HepG2 (cell line): ENCODE results near the gene RFX2. TPM values are rescaled to one million over a fixed set of nuclear protein-coding genes. Genes with fewer than 3 reads are reported as not detected.

Source experiments
- ATAC-seq: fragments of 200-7000 bp; cut with Tn5 transposase; 3 replicates; pipeline ENCODE4 v1.9.1; 2020; ENCODE audit warnings: mild to moderate bottlenecking, moderate library complexity
- BruUV-seq: library from RNA; stranded (reverse); fragments of 400-500 nt; replicated peaks from 2 replicates; lab custom pipeline; 2021; lab: Mats Ljungman, UMichigan
- CTCF ChIA-PET: fragments of 300-600 bp; formaldehyde crosslinking; extraction: SDS; loops from one replicate; lab custom pipeline; 2021; ENCODE audit warnings: low total read pairs, inconsistent platforms, low intra/inter-chr PET ratio; lab: Yijun Ruan, JAX
- POLR2A ChIA-PET: fragments of 350-600 bp; sonication (Branson Sonifier 250); formaldehyde crosslinking; loops from one replicate; lab custom pipeline; 2020; ENCODE audit warnings: antibody characterized with exemption, inconsistent platforms; lab: Yijun Ruan, JAX
- DNase-seq: peaks from one replicate; pipeline ENCODE4 v3.0.0-alpha.2; 2015; ENCODE audit warnings: low spot score
- FAIRE-seq: peaks from 3 replicates; lab custom pipeline; 2011; peaks lifted over from hg19 to GRCh38; lab: Jason Lieb, UNC
- H2AFZ ChIP-seq: one replicate; pipeline ENCODE4 v1.6.1; 2011; ENCODE audit warnings: low read length, inconsistent platforms
- H3K27ac ChIP-seq: fragments of 300-600 bp; 3 replicates; pipeline ENCODE4 v1.8.0; 2011; ENCODE audit warnings: mixed run types, mild to moderate bottlenecking, mixed read lengths, low read length, inconsistent platforms; ENCODE audit not compliant: insufficient read depth; ENCODE audit errors: extremely low read length
- H3K27me3 ChIP-seq, 2 experiments: fragments of 200-600 bp in 1 of 2; 2 replicates in 1 of 2; 3 replicates in 1 of 2; pipeline versions ENCODE4 v1.6.0 to v1.8.0; 2011; ENCODE audit warnings: low read length in 2 of 2, mild to moderate bottlenecking in 2 of 2, moderate library complexity in 2 of 2, inconsistent platforms in 1 of 2; ENCODE audit not compliant: insufficient read depth in 2 of 2, control insufficient read depth in 1 of 2
- H3K36me3 ChIP-seq, 2 experiments: fragments of 200-600 bp in 1 of 2; replicated peaks in 1 of 2; 2 replicates in 1 of 2; 3 replicates in 1 of 2; pipeline versions ENCODE4 v1.5.1 to v1.8.0; 2011; ENCODE audit warnings: low read length in 2 of 2, inconsistent platforms in 1 of 2; ENCODE audit not compliant: insufficient read depth in 2 of 2, control insufficient read depth in 1 of 2
- H3K4me1 ChIP-seq: 2 replicates; pipeline ENCODE4 v1.5.1; 2012; ENCODE audit warnings: low read length, inconsistent platforms; ENCODE audit not compliant: insufficient read depth
- H3K4me2 ChIP-seq: 2 replicates; pipeline ENCODE4 v1.6.0; 2011; ENCODE audit warnings: low read depth, low read length, inconsistent platforms
- H3K4me3 ChIP-seq, 3 experiments: fragments of 200-600 bp in 1 of 3; sonication (generic), shearing (Covaris generic) in 1 of 3; replicated peaks in 1 of 3; 2 replicates each; pipeline ENCODE4 v1.5.1; 2011 to 2016; ENCODE audit warnings: low read length in 3 of 3, inconsistent platforms in 2 of 3, low read depth in 2 of 3, mild to moderate bottlenecking in 2 of 3, control low read depth in 1 of 3, mixed read lengths in 1 of 3; ENCODE audit not compliant: insufficient read depth in 1 of 3
- H3K79me2 ChIP-seq: one replicate; pipeline ENCODE4 v1.6.1; 2011; ENCODE audit warnings: low read length, inconsistent platforms; ENCODE audit not compliant: insufficient read depth
- H3K9ac ChIP-seq: 2 replicates; pipeline ENCODE4 v1.6.0; 2011; ENCODE audit warnings: mild to moderate bottlenecking, low read depth, low read length, inconsistent platforms; ENCODE audit not compliant: insufficient read depth
- H3K9me3 ChIP-seq: 2 replicates; pipeline ENCODE4 v1.5.1; 2012; ENCODE audit warnings: mild to moderate bottlenecking, low read length
- H4K20me1 ChIP-seq: 2 replicates; pipeline ENCODE4 v1.6.0; 2011; ENCODE audit warnings: inconsistent platforms, mild to moderate bottlenecking, low read length, moderate library complexity; ENCODE audit not compliant: insufficient read depth
- CCAR2 ChIP-seq: fragments of 200-400 bp; formaldehyde crosslinking; optimal IDR thresholded peaks from 2 replicates; pipeline ENCODE3; 2018; ENCODE audit warnings: low read depth, mild to moderate bottlenecking, low read length, moderate library complexity
- DDIT3 ChIP-seq: sonication (generic); formaldehyde crosslinking; IDR thresholded peaks from 2 replicates; pipeline ENCODE4 v1.4.0; 2020; ENCODE audit warnings: mild to moderate bottlenecking, missing genetic modification reagents
- HOXA5 ChIP-seq: sonication (generic); formaldehyde crosslinking; IDR thresholded peaks from 2 replicates; pipeline ENCODE4 v1.4.0; 2020; ENCODE audit warnings: missing genetic modification reagents
- KLF13 ChIP-seq: sonication (generic); formaldehyde crosslinking; IDR thresholded peaks from 2 replicates; pipeline ENCODE4 v1.4.0; 2020; ENCODE audit warnings: mild to moderate bottlenecking, missing genetic modification reagents
- NFYC ChIP-seq: IDR thresholded peaks from 2 replicates; pipeline ENCODE4 v1.6.1; 2016; ENCODE audit warnings: missing genetic modification reagents, missing compliant biosample characterization
- SETDB1 ChIP-seq: sonication (generic); formaldehyde crosslinking; IDR thresholded peaks from 2 replicates; pipeline ENCODE4 v1.5.1; 2020; ENCODE audit warnings: missing genetic modification reagents, mild to moderate bottlenecking, borderline replicate concordance
- SIN3A ChIP-seq: IDR thresholded peaks from 2 replicates; pipeline ENCODE4 v1.6.1; 2011; ENCODE audit warnings: low read depth, mild to moderate bottlenecking, control low read depth, low read length, borderline replicate concordance
- ZGPAT ChIP-seq: IDR thresholded peaks from 2 replicates; pipeline ENCODE4 v1.6.1; 2016; ENCODE audit warnings: mild to moderate bottlenecking
- ZNF234 ChIP-seq: sonication (generic); formaldehyde crosslinking; conservative IDR thresholded peaks from 2 replicates; pipeline ENCODE4 v1.5.1; 2020; ENCODE audit warnings: mild to moderate bottlenecking, missing genetic modification reagents
- ZNF292 ChIP-seq: sonication (generic); formaldehyde crosslinking; IDR thresholded peaks from 2 replicates; pipeline ENCODE4 v1.8.1; 2022; ENCODE audit warnings: mild to moderate bottlenecking, low read depth, missing genetic modification reagents, borderline replicate concordance
- ZSCAN12 ChIP-seq: sonication (generic); formaldehyde crosslinking; IDR thresholded peaks from 2 replicates; pipeline ENCODE4 v1.9.0; 2021; ENCODE audit warnings: mild to moderate bottlenecking, missing genetic modification reagents
- WGBS: methylation state at CpG from one replicate; pipeline ENCODE4 v1.1.6; 2017; ENCODE audit warnings: low lambda C conversion rate; 5-methylcytosine and 5-hydroxymethylcytosine counted together
- in situ Hi-C: cut with HindIII; loops from 2 replicates; pipeline ENCODE4 v1.10.0; 2017; ENCODE audit warnings: low pct_unique_long_range_greater_than_20kb; ENCODE audit not compliant: extremely low pct_ligation_motif_present
- intact Hi-C: fragments of 100-400 bp; cut with micrococcal nuclease; formaldehyde crosslinking; loops from one replicate; pipeline ENCODE4 v1.10.0; 2022; ENCODE audit not compliant: unreplicated experiment
- polyA plus RNA-seq, 8 experiments: library from polyadenylated mRNA; depleted of rRNA in 3 of 8; stranded (reverse) in 7 of 8; unstranded in 1 of 8; fragments of >200 nt; fragmentation: Illumina TruSeq in 4 of 8; extraction: Trizol in 4 of 8; gene quantifications; 2 replicates each; pipeline versions ENCODE4 v1.2.1 to v1.2.3, GENCODE V29; 2011 to 2016; ENCODE audit warnings: low read depth in 4 of 8, missing spikeins in 1 of 8, mixed read lengths in 1 of 8; ENCODE audit not compliant: insufficient read depth in 1 of 8
- total RNA-seq, 5 experiments: library from RNA; depleted of rRNA; stranded (reverse); fragments of >200 nt; fragmentation: Illumina TruSeq; extraction: Trizol; gene quantifications; 2 replicates each; pipeline ENCODE4 v1.2.3, GENCODE V29; 2016; ENCODE audit warnings: low read depth in 1 of 5
- TF ChIP-seq, protein P1 (sequence below): sonication (generic); formaldehyde crosslinking; IDR thresholded peaks from 2 replicates; pipeline ENCODE4 v1.4.0; 2020; ENCODE audit warnings: missing genetic modification reagents, borderline replicate concordance
- TF ChIP-seq, protein P2 (sequence below): sonication (generic); formaldehyde crosslinking; IDR thresholded peaks from 2 replicates; pipeline ENCODE4 v1.5.0; 2020; ENCODE audit warnings: mild to moderate bottlenecking, missing genetic modification reagents

The RFX2 gene
- total and polyA plus RNA-seq, 2 of the 13 experiments (the other 11 are each of a cell fraction or from before 2014, with no cell fraction given), result 2.8 to 3.3 TPM

GRCh38 chr19:6116749-6117430 is 6.6 kb upstream of the RFX2 start:
- ChIA-PET POLR2A (no interaction called here), CTCF (no interaction called here)
- H3K36me3 ChIP-seq, result no peaks in the 10 kb centered on the region
- no peak overlapping the region for H2AFZ ChIP-seq
- H3K4me1 ChIP-seq, result 0 out of 2 replicates have a peak, but pooled peaks cover 7% of the 10 kb centered on the region
- no peak for DNase-seq
- 56% methylated on average over 4 of the region's 4 CpGs for WGBS
- H3K9ac ChIP-seq, result no peak overlapping the region
- H3K9me3 ChIP-seq, result no peaks in the 10 kb centered on the region
- in situ Hi-C loops, result no loop called here
- no peak for TF ChIP-seq ZNF234 (CRISPR knock-in tag)
- no peak for TF ChIP-seq ZNF292 (CRISPR knock-in tag)
- TF ChIP-seq CCAR2, result no peak
- no peak for TF ChIP-seq SETDB1 (CRISPR knock-in tag)
- TF ChIP-seq, protein P1, sequence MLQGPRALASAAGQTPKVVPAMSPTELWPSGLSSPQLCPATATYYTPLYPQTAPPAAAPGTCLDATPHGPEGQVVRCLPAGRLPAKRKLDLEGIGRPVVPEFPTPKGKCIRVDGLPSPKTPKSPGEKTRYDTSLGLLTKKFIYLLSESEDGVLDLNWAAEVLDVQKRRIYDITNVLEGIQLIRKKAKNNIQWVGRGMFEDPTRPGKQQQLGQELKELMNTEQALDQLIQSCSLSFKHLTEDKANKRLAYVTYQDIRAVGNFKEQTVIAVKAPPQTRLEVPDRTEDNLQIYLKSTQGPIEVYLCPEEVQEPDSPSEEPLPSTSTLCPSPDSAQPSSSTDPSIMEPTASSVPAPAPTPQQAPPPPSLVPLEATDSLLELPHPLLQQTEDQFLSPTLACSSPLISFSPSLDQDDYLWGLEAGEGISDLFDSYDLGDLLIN (CRISPR knock-in tag), result no peak
- FAIRE-seq, result no peak
- no peak for ATAC-seq
- no peaks in the 10 kb centered on the region for H3K27me3 ChIP-seq
- no peaks in the 10 kb centered on the region for H3K79me2 ChIP-seq
- BruUV-seq, result no TSS peak
- H3K4me2 ChIP-seq, result no peak overlapping the region
- intact Hi-C loops, result no loop called here
- H3K4me3 ChIP-seq, result no peak overlapping the region
- no peak overlapping the region for H3K27ac ChIP-seq
- no peaks in the 10 kb centered on the region for H4K20me1 ChIP-seq

DNA sequence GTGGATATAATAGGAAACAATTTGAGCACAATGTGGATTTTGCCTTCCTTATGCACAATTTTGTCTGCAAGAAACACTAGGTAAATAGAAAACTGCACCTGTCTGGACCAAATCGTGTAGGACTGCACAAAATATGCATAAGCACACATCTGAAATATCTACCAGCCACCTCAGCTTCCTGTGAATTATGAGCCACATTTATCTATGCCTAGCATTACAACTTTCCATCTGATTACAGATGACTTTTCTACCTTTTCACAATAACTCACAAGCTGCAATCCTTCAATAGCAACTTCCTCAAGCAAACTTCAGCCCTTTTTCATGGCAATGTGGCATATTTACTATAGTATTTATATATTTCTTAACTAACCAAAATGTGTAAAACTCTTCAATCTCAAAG is 5.7 kb upstream of the RFX2 start:
- intact Hi-C loops, result no loop called here
- TF ChIP-seq HOXA5 (CRISPR knock-in tag) (no peak), CCAR2 (no peak), DDIT3 (CRISPR knock-in tag) (no peak), ZSCAN12 (no peak), SIN3A (no peak), KLF13 (CRISPR knock-in tag) (no peak), NFYC (CRISPR knock-in tag) (no peak), ZGPAT (CRISPR knock-in tag) (no peak)
- TF ChIP-seq, protein P2, sequence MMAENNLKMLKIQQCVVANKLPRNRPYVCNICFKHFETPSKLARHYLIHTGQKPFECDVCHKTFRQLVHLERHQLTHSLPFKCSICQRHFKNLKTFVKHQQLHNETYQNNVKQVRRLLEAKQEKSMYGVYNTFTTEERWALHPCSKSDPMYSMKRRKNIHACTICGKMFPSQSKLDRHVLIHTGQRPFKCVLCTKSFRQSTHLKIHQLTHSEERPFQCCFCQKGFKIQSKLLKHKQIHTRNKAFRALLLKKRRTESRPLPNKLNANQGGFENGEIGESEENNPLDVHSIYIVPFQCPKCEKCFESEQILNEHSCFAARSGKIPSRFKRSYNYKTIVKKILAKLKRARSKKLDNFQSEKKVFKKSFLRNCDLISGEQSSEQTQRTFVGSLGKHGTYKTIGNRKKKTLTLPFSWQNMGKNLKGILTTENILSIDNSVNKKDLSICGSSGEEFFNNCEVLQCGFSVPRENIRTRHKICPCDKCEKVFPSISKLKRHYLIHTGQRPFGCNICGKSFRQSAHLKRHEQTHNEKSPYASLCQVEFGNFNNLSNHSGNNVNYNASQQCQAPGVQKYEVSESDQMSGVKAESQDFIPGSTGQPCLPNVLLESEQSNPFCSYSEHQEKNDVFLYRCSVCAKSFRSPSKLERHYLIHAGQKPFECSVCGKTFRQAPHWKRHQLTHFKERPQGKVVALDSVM (CRISPR knock-in tag), result no peak

More for the DNA sequence above, 5.7 kb upstream of the RFX2 start:
- H3K79me2 ChIP-seq, result no peaks in the 10 kb centered on the region
- ATAC-seq (no peak), DNase-seq (no peak), FAIRE-seq (no peak)
- 0% methylated on average over 1 of the region's 1 CpG for WGBS
- H3K9me3 ChIP-seq, result no peaks in the 10 kb centered on the region
- H3K27me3 ChIP-seq, result no peaks in the 10 kb centered on the region; a peak in 1 of 5 replicates
- H3K27ac ChIP-seq, result no peak overlapping the region
- CTCF ChIA-PET, result no interaction called here
- no peak overlapping the region for H3K4me2 ChIP-seq
- H3K36me3 ChIP-seq, result no peaks in the 10 kb centered on the region
- no TSS peak for BruUV-seq
- H3K9ac ChIP-seq, result no peak overlapping the region
- no peak overlapping the region for H2AFZ ChIP-seq
- peaks cover 15% of the 10 kb centered on the region for H3K4me1 ChIP-seq
- H3K4me3 ChIP-seq, result no peak overlapping the region
- H4K20me1 ChIP-seq, result no peaks in the 10 kb centered on the region
- in situ Hi-C loops, result no loop called here
- POLR2A ChIA-PET, result no interaction called here
